ENCODE data around the gene APBA2. TPM values are rescaled to one million over a fixed set of nuclear protein-coding genes. Genes with fewer than 3 reads are reported as not detected.
A peak's percentile ranks its signal among the peaks of the same experiment; 100 is the strongest.

The APBA2 gene
- total RNA-seq, 2 donors from 2014 or later, result 2.3 to 3.8 TPM

DNA sequence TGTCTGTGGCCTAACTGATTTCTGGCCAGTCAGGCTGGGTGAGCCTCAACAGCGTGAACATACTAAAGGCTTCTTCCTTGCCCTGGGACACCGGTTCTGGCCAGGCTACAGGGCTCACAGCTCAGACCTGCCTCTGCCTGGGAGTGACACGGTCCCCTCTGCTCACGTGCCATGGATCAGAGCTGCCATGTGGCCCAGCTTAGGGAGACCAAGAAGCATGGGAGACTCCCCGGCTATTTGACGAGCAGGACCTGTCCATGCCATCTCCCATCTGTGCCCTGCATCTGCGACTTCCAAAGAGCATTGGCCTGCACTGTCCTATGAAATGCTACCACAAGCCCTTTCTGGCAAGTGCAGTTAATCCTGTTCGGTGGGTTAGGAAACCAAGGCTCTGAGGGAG lies 57.4 kb downstream of the APBA2 start:
- H3K9me3 Mint-ChIP-seq, result no peaks in the 10 kb centered on the region
- H3K4me1 Mint-ChIP-seq, result peaks cover 4% of the 10 kb centered on the region
- H3K4me3 Mint-ChIP-seq, result no peak overlapping the region
- no peak overlapping the region for H3K27ac Mint-ChIP-seq
- no peaks in the 10 kb centered on the region for H3K36me3 Mint-ChIP-seq (ENCODE audit: low read depth)
- H3K27me3 Mint-ChIP-seq, result no peaks in the 10 kb centered on the region
- ATAC-seq (replicated peaks), result no peak

DNA sequence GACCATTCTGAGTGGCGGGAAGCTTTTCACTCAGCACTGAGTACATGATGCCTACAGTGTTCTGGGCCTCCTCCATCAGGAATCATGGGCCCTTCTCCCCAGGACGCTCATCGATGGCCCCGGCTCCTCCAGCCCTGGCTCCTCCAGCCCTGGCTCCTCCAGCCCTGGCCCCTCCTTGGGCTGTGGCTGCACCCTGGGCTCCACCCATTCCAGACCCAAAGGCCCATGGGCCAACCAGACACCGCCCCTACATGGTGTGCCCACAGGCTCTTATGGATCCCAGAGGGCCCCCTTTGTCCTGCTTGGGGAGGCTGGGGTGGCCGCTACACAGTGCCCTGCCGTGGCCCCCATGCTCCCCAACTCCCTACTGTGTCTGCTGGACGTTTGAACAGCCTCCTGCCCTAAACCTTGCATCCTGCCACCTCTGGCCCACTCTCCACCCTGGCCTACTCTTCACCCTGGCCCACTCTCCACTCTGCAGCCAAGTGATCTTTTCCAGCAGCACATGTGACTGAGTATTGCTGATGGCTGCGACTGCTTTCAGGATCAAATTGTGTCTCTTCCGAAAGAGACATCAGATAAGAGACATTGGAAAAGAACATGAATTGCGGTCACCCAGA lies 57.9 kb downstream of the APBA2 start:
- H3K9me3 Mint-ChIP-seq, result no peaks in the 10 kb centered on the region
- no peaks in the 10 kb centered on the region for H3K27me3 Mint-ChIP-seq
- H3K4me1 Mint-ChIP-seq, result peaks cover 9% of the 10 kb centered on the region
- no peaks in the 10 kb centered on the region for H3K36me3 Mint-ChIP-seq (ENCODE audit: low read depth)
- H3K4me3 Mint-ChIP-seq, result no peak overlapping the region
- no peak for ATAC-seq (replicated peaks)
- H3K27ac Mint-ChIP-seq, result no peak overlapping the region

DNA sequence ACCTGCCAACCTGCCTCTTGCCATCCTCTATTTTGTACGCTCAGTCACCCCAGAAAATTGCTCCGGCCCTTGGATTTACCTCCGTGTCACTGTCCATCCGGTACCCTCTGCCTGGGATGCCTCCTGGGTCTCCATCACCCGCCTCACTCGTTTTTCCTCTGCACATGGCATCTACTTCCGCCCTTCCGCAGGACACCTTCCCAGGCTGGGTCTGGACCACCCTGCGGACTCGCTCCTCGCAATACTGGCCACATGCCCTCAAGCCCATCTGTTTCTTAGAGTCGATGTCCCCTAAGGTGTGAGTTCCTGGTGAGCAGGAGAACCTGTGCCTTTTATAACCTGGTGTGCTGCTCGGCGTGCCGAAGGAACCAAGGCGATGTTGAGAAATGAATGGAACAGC lies 58.5 kb downstream of the APBA2 start:
- Mint-ChIP-seq H3K9me3 (no peaks in the 10 kb centered on the region), H3K27me3 (no peaks in the 10 kb centered on the region), H3K4me3 (no peak overlapping the region), H3K4me1 (peaks cover 9% of the 10 kb centered on the region), H3K36me3 (ENCODE audit: low read depth) (no peaks in the 10 kb centered on the region), H3K27ac (no peak overlapping the region)
- no peak for ATAC-seq (replicated peaks)

DNA sequence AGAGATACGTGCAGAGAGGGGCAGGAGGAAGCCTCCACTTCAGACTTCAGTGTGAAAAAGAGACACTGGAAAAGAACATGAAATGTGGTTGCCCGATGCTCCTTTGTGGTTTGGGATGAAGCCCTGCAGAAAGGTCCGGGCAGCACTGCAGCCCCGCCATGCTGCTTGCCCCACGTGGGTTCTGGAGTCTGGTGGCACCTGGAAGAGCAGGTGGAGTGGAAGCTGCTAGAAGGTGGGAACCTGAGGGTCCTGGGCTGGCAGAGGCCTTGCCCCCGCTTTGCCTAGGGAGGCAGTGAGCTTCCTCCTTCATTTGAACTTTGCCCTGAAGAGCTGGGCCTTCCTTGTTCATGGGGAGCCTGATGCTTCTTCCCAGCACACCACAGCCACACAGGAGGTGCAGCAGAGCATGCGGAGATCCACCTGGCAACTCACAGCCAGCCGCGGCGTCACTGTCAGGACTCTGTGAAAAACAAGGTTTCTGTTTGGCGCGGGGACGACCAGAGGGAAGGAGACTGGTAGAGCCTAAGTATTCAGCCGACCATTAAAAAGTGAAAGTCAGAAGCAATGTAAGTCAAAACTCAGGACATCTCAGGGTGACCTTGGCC lies 59.0 kb downstream of the APBA2 start:
- Mint-ChIP-seq H3K36me3 (ENCODE audit: low read depth) (no peaks in the 10 kb centered on the region), H3K4me1 (peaks cover 11% of the 10 kb centered on the region), H3K27me3 (no peaks in the 10 kb centered on the region), H3K27ac (no peak overlapping the region), H3K9me3 (no peaks in the 10 kb centered on the region), H3K4me3 (no peak overlapping the region)
- ATAC-seq (replicated peaks), result no peak

DNA sequence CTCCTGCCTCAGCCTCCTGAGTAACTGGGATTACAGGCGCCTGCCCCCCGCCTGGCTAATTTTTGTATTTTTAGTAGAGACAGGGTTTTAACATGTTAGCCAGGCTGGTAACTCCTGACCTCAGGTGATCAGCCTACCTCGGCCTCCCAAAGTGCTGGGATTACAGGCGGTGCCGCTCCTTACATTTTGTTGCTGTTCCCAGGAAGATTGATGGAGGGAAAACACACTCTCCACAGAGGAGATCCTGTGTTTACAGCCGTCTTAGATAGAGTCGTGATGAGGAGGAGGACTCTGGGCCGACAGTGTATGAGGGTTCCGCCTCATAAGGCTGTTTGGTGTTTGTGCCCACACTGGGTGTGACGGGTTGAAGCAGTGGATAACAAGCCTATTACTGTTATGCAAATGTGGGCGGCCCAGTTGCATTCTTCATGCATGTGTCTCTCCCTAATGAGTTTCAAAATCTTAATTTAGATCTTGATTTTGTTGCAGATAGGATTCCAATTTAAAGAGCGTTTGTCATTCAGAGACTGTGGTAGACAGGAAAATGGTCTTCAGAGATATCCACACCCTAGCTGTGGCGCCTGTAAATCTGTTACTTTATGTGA lies 60.0 kb downstream of the APBA2 start:
- Mint-ChIP-seq H3K27ac (no peak overlapping the region), H3K9me3 (no peaks in the 10 kb centered on the region), H3K27me3 (no peaks in the 10 kb centered on the region), H3K36me3 (ENCODE audit: low read depth) (no peaks in the 10 kb centered on the region), H3K4me3 (no peak overlapping the region), H3K4me1 (peaks cover 15% of the 10 kb centered on the region)
- no peak for ATAC-seq (replicated peaks)

DNA sequence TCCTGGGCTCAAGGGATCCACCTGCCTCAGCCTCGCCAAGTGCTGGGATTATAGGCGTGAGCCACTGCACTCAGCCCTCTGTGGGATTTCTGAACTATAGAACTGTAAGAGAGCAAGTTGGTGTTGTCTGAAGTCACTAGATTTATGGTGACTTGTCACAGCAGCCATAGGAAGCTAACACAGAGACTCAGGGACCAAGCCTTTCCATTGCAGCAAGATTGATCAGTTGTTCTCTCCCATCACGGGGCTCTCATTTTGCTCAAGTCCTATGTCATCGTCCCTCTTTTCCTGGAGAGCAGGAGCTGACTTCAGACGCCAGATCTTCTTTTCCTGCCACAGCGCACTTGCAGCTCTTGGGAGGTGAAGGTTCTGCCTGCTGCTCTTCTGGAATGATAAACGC lies 61.0 kb downstream of the APBA2 start:
- Mint-ChIP-seq H3K4me1 (peaks cover 15% of the 10 kb centered on the region), H3K27ac (no peak overlapping the region), H3K4me3 (no peak overlapping the region), H3K27me3 (no peaks in the 10 kb centered on the region), H3K36me3 (ENCODE audit: low read depth) (no peaks in the 10 kb centered on the region), H3K9me3 (no peaks in the 10 kb centered on the region)
- ATAC-seq (replicated peaks), result no peak

DNA sequence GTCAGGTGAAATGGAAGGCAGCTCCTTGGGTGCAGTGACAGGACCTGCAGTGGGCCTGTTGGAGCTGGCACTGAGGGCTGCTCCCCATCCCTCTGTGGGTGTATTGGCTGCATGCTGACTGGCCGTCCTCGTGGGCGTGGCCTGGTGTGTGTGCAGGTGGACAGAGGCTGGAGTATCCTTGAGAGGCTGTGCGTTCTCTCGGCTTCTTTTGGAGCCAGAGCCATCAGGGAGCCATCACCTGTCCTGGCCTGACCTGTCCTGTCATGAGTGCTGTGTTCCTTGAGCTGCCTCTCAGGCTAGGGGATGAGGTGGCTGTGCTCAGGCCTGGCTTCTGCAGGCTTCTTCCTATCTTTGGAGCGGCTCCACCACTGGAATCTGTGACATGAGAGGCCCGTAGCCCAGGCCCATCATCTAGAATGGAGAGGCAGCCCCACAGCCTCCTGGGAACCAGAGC lies 61.5 kb downstream of the APBA2 start:
- Mint-ChIP-seq H3K4me1 (peaks cover 15% of the 10 kb centered on the region), H3K27ac (no peak overlapping the region), H3K36me3 (ENCODE audit: low read depth) (no peaks in the 10 kb centered on the region), H3K27me3 (no peaks in the 10 kb centered on the region), H3K4me3 (no peak overlapping the region), H3K9me3 (no peaks in the 10 kb centered on the region)
- no peak for ATAC-seq (replicated peaks)

DNA sequence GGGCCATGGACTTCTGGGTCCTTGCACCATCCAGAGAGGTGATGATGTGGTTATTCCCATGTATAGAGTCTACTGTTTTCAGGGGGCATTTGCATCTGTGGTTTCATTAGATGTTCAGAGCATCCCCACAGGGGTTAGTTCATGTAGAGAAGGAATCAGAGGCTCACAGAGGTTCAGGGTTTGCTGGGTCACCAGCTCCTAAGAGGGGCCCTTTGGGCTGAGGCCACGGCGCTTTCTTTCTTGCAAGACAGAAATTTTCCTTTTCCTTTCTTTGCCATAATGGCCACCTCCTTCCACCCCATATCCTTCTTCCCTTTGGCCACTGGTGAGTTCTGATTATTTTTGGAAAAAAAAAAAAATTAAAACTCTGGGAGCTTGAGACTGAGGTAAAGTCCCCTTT lies 62.3 kb downstream of the APBA2 start:
- Mint-ChIP-seq H3K4me1 (peaks cover 15% of the 10 kb centered on the region), H3K4me3 (peak overlapping the region; percentile 60), H3K27ac (peak overlapping the region; percentile 60), H3K9me3 (no peaks in the 10 kb centered on the region), H3K27me3 (no peaks in the 10 kb centered on the region), H3K36me3 (ENCODE audit: low read depth) (no peaks in the 10 kb centered on the region)
- ATAC-seq (replicated peaks), result no peak

DNA sequence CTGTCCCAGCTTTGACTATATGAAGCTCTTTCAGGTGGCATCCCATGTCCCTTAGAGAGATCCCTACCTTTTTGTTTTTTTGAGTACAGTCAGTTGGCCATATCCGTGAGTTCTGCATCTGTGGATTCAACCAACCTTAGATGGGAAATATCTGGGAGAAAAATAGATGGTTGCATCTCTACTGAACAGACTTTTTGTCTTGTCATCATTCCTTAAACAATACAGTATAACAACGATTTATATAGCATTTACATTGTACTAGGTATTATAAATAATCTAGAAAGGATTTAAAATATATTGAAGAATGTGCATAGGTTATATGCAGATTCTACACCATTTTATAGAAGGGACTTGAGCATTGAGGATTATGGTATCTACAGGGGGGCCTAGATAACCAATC lies 65.1 kb downstream of the APBA2 start:
- Mint-ChIP-seq H3K27ac (no peak overlapping the region), H3K4me3 (no peak overlapping the region), H3K36me3 (ENCODE audit: low read depth) (no peaks in the 10 kb centered on the region), H3K27me3 (no peaks in the 10 kb centered on the region), H3K4me1 (peaks cover 31% of the 10 kb centered on the region), H3K9me3 (no peaks in the 10 kb centered on the region)
- no peak for ATAC-seq (replicated peaks)

DNA sequence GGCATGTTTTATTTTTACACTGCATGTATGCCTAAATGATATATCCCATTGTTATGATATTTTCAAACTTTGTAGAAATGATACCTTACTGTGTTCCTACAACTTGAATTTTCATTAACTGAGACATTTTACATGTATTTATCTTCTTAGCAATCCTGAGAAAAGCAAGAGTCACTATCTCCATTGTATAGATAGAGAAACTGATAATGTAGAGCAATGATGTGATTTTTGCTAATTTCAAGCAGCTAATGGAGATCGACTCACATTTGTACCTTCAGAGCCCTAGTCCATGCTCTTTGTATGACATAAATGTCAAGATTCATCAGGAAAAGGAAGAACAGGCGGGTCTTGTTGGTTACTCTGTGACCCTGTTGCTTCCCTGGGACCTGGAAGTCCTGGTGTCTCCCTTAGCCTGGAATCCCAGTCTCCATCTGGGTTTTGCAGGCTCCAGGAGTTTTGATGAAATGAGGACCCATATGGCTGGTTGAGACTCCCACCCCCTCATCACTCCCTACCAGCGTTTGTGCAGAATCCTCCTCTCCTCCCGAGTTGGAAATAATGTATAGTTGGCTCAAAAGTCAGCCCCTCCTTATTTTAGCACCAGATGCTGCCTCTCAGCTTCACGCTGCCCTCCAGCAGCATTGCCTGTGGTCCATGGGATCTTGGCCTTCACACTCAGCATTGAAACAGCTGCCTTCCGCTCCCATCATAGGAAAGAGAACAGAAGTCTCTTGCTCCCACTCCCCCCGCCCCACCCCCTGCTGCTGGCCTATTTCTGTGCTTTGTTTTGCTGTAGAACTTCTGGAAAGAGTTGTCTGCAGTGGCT lies 67.1 kb downstream of the APBA2 start:
- H3K4me1 Mint-ChIP-seq, result peaks cover 31% of the 10 kb centered on the region
- no peak for ATAC-seq (replicated peaks)
- no peak overlapping the region for H3K27ac Mint-ChIP-seq

DNA sequence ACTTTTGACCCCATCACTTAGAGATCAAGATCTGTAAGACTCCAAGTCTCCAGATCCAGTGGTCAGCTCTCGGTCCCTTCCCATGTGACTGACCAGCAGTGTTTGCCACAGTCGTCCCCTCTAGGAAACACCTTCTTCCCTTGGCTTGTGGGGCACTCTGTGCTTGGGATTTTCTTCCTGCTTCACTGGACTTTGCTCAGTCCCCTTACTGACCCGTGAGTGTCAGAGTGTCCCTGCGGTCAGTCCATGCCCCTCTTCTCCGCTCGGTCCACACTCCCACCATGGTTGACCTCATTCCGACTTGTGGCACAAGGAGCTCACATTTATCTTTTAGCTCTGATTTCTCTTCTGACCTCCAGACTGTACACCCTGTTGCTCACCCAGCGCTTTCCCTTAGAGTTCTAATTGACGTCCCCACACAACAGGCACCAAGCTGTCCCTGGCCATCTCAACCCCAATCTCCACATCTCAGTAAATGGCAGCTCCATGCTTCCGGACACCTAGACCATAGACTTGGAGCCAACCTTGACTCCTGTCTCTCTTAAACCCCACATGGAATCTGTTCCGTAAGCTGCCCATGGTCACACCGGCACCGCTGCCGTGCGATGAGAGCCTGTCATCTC lies 67.9 kb downstream of the APBA2 start:
- H3K36me3 Mint-ChIP-seq (ENCODE audit: low read depth), result no peaks in the 10 kb centered on the region
- H3K4me1 Mint-ChIP-seq, result peaks cover 26% of the 10 kb centered on the region
- H3K4me3 Mint-ChIP-seq, result no peak overlapping the region
- no peak for ATAC-seq (replicated peaks)
- no peaks in the 10 kb centered on the region for H3K27me3 Mint-ChIP-seq
- no peak overlapping the region for H3K27ac Mint-ChIP-seq
- no peaks in the 10 kb centered on the region for H3K9me3 Mint-ChIP-seq

More for the DNA sequence above, 67.1 kb downstream of the APBA2 start:
- no peaks in the 10 kb centered on the region for H3K27me3 Mint-ChIP-seq
- H3K4me3 Mint-ChIP-seq, result no peak overlapping the region
- H3K9me3 Mint-ChIP-seq, result no peaks in the 10 kb centered on the region
- no peaks in the 10 kb centered on the region for H3K36me3 Mint-ChIP-seq (ENCODE audit: low read depth)

DNA sequence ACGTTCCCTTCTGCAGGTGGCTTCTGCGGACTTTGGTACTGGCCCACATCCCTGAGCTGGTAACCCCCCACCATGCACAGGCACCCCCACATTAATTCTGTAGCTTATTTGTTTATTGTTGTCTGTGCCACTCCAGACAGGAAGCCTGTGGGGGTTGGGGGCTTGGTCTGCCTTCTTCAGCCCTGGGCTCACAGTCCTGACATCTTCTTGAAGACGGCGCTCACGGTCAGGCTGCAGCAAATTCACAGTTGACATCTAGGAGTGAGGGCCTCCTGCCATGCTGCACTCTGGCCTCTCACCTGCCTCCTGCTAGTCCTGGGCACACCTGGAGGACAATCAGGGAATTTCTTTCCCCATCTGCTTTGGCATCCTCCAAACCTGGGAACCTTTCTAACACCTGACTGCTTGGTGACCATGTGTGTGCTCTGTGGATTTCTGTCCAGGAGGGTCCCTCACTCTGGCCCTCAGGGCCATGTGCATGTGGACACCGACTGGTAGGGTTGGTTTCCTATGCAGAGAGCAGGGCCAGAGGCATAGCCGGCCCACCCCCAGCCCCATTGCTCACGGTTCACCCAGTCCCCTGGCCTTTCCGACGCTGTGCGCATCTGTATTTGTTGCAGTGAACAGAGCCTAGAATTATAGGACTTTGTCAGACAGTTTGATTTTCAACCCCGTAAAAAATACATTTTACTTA lies 68.8 kb downstream of the APBA2 start:
- no peak overlapping the region for H3K27ac Mint-ChIP-seq
- H3K27me3 Mint-ChIP-seq, result no peaks in the 10 kb centered on the region
- ATAC-seq (replicated peaks), result no peak
- no peaks in the 10 kb centered on the region for H3K9me3 Mint-ChIP-seq
- H3K4me3 Mint-ChIP-seq, result no peak overlapping the region
- no peaks in the 10 kb centered on the region for H3K36me3 Mint-ChIP-seq (ENCODE audit: low read depth)
- H3K4me1 Mint-ChIP-seq, result peaks cover 22% of the 10 kb centered on the region

DNA sequence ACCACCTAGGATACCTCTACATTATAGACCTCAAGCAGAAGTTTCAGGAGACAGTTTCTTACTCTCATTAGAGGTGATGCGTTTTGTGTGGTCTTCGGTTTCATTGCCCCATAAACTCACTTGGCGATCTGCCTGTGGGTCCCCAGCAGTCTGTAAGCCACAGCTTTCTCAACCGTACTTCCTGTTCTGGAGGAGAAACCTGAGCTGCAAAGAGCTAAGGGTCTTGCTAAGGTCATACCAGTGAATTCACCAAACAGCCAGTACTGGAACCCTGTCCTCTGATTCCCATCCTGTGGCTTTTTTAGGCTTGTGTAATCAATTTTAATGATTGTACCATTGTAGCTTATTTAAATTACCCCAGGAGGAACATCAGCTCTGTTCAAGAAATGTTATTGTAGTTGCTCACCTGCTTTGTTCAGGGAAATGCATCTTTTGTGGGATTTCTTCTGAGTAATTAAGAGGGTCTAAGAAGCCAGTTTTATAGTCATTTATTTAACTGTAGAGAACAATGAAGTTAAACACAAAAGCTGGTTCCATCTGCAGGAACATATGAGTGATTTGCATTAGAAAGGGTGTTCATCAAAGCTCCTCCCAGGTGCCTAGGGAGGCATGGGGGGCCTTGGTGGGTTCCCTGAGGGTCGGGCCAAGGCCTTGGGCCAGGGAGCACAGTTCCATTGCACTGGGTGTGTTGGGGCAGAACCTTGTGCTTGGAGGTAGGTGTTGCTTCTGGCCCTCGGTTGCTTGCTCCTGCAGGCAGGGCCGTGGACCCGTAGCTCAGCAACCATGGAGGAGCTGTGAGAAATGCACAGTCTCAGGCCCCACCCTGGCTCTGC lies 69.6 kb downstream of the APBA2 start:
- H3K4me3 Mint-ChIP-seq, result no peak overlapping the region
- peak; percentile 40 for ATAC-seq (replicated peaks)
- H3K27ac Mint-ChIP-seq, result no peak overlapping the region
- no peaks in the 10 kb centered on the region for H3K27me3 Mint-ChIP-seq
- no peaks in the 10 kb centered on the region for H3K9me3 Mint-ChIP-seq
- H3K4me1 Mint-ChIP-seq, result peaks cover 16% of the 10 kb centered on the region
- H3K36me3 Mint-ChIP-seq (ENCODE audit: low read depth), result no peaks in the 10 kb centered on the region
